ENCODE data around the gene PNPO. TPM values are rescaled to one million over a fixed set of nuclear protein-coding genes. Genes with fewer than 3 reads are reported as not detected.

Gene PNPO
- total and polyA plus RNA-seq, 2 experiments from 2014 or later: 20.0 to 44.7 TPM

DNA sequence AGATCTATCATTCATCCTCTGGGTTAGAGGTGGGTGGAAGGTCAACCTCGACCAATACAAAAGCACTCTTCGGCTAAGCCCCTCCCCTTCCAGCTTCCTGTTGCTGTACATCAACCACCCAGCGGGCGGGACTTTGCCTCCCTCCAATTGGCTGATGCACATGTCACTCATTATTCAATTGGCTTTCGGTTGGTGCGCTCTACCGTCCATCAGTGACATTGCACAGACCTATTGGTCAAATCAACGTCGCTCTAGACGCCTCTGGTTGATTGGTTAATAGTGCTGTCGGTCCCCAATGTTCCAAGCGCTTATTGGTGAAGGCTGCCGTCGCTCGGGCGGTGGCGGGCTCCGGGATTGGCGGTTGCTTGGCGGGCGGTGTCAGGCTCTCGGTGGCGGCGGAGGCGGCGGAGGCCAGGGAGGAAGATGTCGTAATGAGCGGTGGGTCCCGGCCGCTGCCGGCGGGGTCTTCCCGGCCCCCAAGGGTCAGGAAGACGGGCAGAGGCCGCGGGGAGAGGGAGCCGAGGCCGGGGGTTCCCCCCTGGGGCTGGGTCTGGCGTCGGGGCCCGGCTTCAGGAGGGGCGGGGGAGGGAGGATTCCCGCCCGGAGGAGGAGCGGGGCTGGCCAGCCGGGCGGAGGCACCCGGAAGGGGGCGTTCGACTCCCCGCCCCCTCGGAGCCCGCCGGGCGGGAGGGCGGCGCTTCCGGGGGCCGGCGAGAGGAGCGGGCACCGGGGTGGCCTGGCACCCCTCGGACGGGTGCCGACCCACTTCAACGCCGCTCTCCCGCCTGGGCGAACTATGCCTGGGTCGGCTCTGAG is 45.3 kb upstream of the PNPO start, which contains the start of gene SP2:
Gene SP2, plus strand, starts transcription at position 381 of the 816 bp plus-strand sequence. Its CDS starts 51 bp downstream, at position 432.
- no peaks in the 10 kb centered on the region for H3K9me3 ChIP-seq (ENCODE audit: low read depth)
- H3K27me3 ChIP-seq (replicated peaks; ENCODE audit: insufficient read depth): no peaks in the 10 kb centered on the region
- H2AFZ ChIP-seq: peak within 1 kb of the TSS; percentile 93
- WGBS, 2 experiments (ENCODE audit: low coverage in 1 of 2, low lambda C conversion rate in 2 of 2, missing lambda C conversion rate in 2 of 2): 1% methylated on average over 38 to 39 of the region's 70 CpGs
- peak within 1 kb of the TSS; percentile 88 for H3K9ac ChIP-seq
- no peaks in the 10 kb centered on the region for H3K9me2 ChIP-seq (ENCODE audit: insufficient read depth)
- peaks cover 58% of the 10 kb centered on the region for H3K79me2 ChIP-seq (ENCODE audit: insufficient read depth)
- peak within 1 kb of the TSS; percentile 94 for H3K4me3 ChIP-seq
- peak; percentile 99 for DNase-seq
- H3F3A ChIP-seq (ENCODE audit: insufficient read depth): peaks cover 9% of the 10 kb centered on the region; the same call in 1 of the 2 replicates
- in situ Hi-C loops (cut with MboI): no loop called here
- H3K4me1 ChIP-seq (ENCODE audit: insufficient read depth): peaks cover 17% of the 10 kb centered on the region
- H3K27ac ChIP-seq: peak within 1 kb of the TSS; percentile 80
- no peak for TF ChIP-seq EZH2phosphoT487 (IDR thresholded peaks at IDR 0.05; ENCODE audit: insufficient read depth, low read depth)
- TF ChIP-seq EZH2 (IDR thresholded peaks at IDR 0.05; ENCODE audit: insufficient read depth, poor library complexity, severe bottlenecking): no peak
- H3K4me2 ChIP-seq (ENCODE audit: unreplicated experiment): peak within 1 kb of the TSS; percentile 99
- H3K36me3 ChIP-seq (ENCODE audit: low read depth): no peaks in the 10 kb centered on the region
- no peaks in the 10 kb centered on the region for H4K20me1 ChIP-seq (ENCODE audit: insufficient read depth)

DNA sequence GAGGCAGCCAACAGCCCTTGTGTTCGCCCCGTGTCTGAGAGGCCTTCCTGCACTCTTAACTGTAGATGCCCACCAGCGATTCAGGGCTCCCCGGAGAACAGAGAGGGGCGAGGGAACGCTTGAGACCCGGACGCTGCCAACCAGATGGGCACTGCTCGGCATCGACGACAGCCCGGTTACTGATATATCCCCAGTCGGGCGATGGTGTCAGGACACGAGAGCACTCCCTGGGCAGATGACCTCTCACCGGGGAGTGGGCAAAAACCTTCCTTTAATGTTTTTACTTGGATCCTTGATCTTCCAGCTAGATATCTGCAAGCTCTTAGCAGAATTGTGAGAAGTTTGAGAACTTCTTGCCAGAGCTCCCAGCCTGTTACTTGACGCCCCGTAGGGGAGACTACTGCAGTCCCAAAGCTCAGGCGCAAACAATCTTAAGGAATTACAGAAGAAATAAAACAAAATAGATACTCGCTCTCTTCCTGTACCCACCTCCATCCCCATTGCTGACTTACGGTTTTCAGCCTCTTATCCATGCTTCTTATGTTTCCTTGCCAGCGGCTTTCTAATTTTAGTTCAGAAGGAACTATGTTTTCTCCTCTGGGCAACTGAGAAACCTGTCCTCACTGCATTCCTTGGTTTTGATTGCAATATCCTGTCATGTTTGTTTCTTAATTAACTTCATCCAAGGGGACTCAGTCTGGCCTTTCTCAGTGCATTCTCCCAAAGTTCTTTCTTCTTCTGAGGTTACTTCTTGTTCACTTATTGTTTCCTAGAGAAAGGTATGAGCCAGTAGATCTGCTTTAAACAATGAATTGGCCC is 44.5 kb upstream of the PNPO start:
- WGBS, 2 experiments (ENCODE audit: low coverage in 1 of 2, low lambda C conversion rate in 2 of 2, missing lambda C conversion rate in 2 of 2): 1 to 2% methylated on average over 20 to 22 of the region's 22 CpGs
- H3K4me3 ChIP-seq: peak overlapping the region; percentile 94
- no peaks in the 10 kb centered on the region for H4K20me1 ChIP-seq (ENCODE audit: insufficient read depth)
- peaks cover 9% of the 10 kb centered on the region; the same call in 1 of the 2 replicates for H3F3A ChIP-seq (ENCODE audit: insufficient read depth)
- no peaks in the 10 kb centered on the region for H3K9me2 ChIP-seq (ENCODE audit: insufficient read depth)
- H3K27me3 ChIP-seq (replicated peaks; ENCODE audit: insufficient read depth): no peaks in the 10 kb centered on the region
- peak; percentile 50 for DNase-seq
- H3K9me3 ChIP-seq (ENCODE audit: low read depth): no peaks in the 10 kb centered on the region
- H3K27ac ChIP-seq: peak overlapping the region; percentile 80
- in situ Hi-C loops (cut with MboI): no loop called here
- H3K9ac ChIP-seq: peak overlapping the region; percentile 87
- H3K4me2 ChIP-seq (ENCODE audit: unreplicated experiment): peak overlapping the region; percentile 99
- H3K4me1 ChIP-seq (ENCODE audit: insufficient read depth): peaks cover 17% of the 10 kb centered on the region
- TF ChIP-seq EZH2 (IDR thresholded peaks at IDR 0.05; ENCODE audit: insufficient read depth, poor library complexity, severe bottlenecking) (no peak), EZH2phosphoT487 (IDR thresholded peaks at IDR 0.05; ENCODE audit: insufficient read depth, low read depth) (no peak)
- peaks cover 66% of the 10 kb centered on the region for H3K79me2 ChIP-seq (ENCODE audit: insufficient read depth)
- no peaks in the 10 kb centered on the region for H3K36me3 ChIP-seq (ENCODE audit: low read depth)
- H2AFZ ChIP-seq: peak overlapping the region; percentile 80

DNA sequence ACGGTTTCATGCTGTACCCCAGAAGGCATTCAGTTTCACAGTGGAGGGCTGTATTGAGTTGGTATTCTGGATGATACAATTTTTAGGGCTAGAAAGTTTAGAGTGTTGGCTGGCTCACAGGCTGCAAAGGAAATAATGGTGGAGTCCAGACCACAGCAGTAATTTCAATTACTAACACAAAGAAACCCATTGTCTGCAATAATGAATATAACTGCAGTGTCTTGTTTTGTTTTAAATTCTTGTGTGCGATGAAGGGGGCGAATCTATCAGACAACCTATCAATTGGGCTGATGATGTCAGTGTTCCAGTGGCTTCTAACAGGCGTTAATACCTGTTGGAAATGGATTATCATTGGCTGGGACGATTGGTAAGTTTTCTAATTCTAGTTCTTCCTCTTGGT is 43.8 kb upstream of the PNPO start:
- TF ChIP-seq EZH2 (IDR thresholded peaks at IDR 0.05; ENCODE audit: insufficient read depth, poor library complexity, severe bottlenecking): no peak
- no peak for TF ChIP-seq EZH2phosphoT487 (IDR thresholded peaks at IDR 0.05; ENCODE audit: insufficient read depth, low read depth)
- H3K9me2 ChIP-seq (ENCODE audit: insufficient read depth): no peaks in the 10 kb centered on the region
- no peaks in the 10 kb centered on the region for H3K36me3 ChIP-seq (ENCODE audit: low read depth)
- no peaks in the 10 kb centered on the region for H4K20me1 ChIP-seq (ENCODE audit: insufficient read depth)
- H3K4me3 ChIP-seq: peak overlapping the region; percentile 94
- H3K9me3 ChIP-seq (ENCODE audit: low read depth): no peaks in the 10 kb centered on the region
- H3K4me1 ChIP-seq (ENCODE audit: insufficient read depth): peaks cover 17% of the 10 kb centered on the region
- H3K4me2 ChIP-seq (ENCODE audit: unreplicated experiment): peak overlapping the region; percentile 99
- peak overlapping the region; percentile 87 for H3K9ac ChIP-seq
- peaks cover 73% of the 10 kb centered on the region for H3K79me2 ChIP-seq (ENCODE audit: insufficient read depth)
- WGBS, 2 experiments (ENCODE audit: low coverage in 1 of 2, low lambda C conversion rate in 2 of 2, missing lambda C conversion rate in 2 of 2): 77 to 79% methylated on average over 5 of the region's 5 CpGs
- H3K27me3 ChIP-seq (replicated peaks; ENCODE audit: insufficient read depth): no peaks in the 10 kb centered on the region
- peak; percentile 26 for DNase-seq
- in situ Hi-C loops (cut with MboI): no loop called here
- peak overlapping the region; percentile 80; the same call in 1 of the 2 replicates for H2AFZ ChIP-seq
- peaks cover 9% of the 10 kb centered on the region; the same call in 1 of the 2 replicates for H3F3A ChIP-seq (ENCODE audit: insufficient read depth)
- peak overlapping the region; percentile 80 for H3K27ac ChIP-seq

DNA sequence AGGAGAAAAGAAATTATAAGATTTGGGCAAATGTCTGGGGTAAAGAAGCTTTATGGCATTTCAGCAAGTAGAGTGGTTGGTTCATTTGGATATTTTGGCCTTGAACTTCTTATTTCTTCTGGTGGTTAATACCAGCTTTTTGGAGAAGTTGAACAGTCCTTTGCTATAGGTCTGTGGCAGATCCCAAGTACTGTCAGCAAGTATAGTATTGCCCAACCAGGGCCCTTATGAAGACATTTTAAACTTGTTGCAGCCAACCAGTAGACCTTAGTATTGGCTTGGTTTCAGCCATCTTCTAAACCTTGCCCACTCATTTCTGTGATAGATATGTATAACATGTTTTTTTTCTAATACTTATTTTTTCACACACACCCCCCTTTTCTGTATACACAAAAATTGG is 43.1 kb upstream of the PNPO start:
- DNase-seq: no peak
- TF ChIP-seq EZH2 (IDR thresholded peaks at IDR 0.05; ENCODE audit: insufficient read depth, poor library complexity, severe bottlenecking) (no peak), EZH2phosphoT487 (IDR thresholded peaks at IDR 0.05; ENCODE audit: insufficient read depth, low read depth) (no peak)

More for the DNA sequence above, 43.1 kb upstream of the PNPO start:
- H3K36me3 ChIP-seq (ENCODE audit: low read depth): no peaks in the 10 kb centered on the region
- H3K4me1 ChIP-seq (ENCODE audit: insufficient read depth): peaks cover 17% of the 10 kb centered on the region
- peaks cover 79% of the 10 kb centered on the region for H3K79me2 ChIP-seq (ENCODE audit: insufficient read depth)
- no peaks in the 10 kb centered on the region for H3K27me3 ChIP-seq (replicated peaks; ENCODE audit: insufficient read depth)
- no peaks in the 10 kb centered on the region for H3K9me2 ChIP-seq (ENCODE audit: insufficient read depth)
- H3K9me3 ChIP-seq (ENCODE audit: low read depth): no peaks in the 10 kb centered on the region
- no peak overlapping the region for H3K27ac ChIP-seq
- H2AFZ ChIP-seq: no peak overlapping the region
- H3F3A ChIP-seq (ENCODE audit: insufficient read depth): peaks cover 9% of the 10 kb centered on the region; the same call in 1 of the 2 replicates
- H3K4me3 ChIP-seq: no peak overlapping the region
- no peak overlapping the region for H3K9ac ChIP-seq
- no peak overlapping the region for H3K4me2 ChIP-seq (ENCODE audit: unreplicated experiment)
- no peaks in the 10 kb centered on the region for H4K20me1 ChIP-seq (ENCODE audit: insufficient read depth)
- in situ Hi-C loops (cut with MboI): no loop called here
